IPS DF 4.7 (cell line): ENCODE results near the gene NTM.
"Not testable (repeated sequence)": the region's sequence is repeated elsewhere in the genome, so short reads cannot be mapped to it uniquely, and the experiment has no call there.

Source experiments
- DNase-seq: peaks from one replicate; pipeline ENCODE4 v3.0.0-alpha.2; 2013; ENCODE audit warnings: low spot score; ENCODE audit errors: extremely low read depth

Gene NTM

DNA sequence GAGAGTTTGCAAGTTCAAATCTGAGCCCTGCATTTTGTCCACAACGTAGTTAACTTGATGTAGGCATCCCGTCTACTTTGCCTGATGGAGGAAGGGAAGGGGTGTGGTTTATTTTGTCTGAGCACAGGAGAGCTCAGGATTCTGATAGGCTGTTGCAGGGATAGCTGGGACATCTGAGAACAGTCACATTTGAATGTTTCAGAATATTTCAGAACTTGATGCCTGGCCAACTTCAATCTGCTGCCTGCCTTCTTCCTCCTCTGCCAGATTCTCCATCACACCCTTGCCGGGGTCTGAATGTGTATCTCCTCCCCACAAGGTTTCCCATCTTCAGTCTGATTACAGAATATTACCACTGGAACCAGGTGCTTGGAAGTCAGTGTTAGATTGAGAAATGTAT lies 51.6 kb downstream of the NTM start:
- no peak for DNase-seq

DNA sequence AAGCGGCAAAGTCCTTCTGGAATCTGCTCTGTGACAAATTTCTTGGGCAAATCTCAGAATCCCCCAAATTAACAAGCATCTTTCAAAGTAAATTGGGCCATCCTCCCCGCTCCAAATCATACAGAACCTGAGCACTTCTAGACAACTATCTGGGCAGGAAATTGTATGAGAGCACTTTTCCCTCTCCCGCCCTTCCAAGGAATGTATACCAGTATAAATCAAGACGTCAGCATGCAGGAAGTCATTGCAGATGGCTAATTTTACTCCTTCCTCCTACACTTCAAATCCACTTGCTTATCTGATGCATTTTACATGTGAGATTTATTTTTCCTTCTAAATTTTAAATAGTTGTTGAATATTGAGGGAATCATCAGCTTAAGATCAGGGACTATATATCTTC lies 52.1 kb downstream of the NTM start:
- no peak for DNase-seq

DNA sequence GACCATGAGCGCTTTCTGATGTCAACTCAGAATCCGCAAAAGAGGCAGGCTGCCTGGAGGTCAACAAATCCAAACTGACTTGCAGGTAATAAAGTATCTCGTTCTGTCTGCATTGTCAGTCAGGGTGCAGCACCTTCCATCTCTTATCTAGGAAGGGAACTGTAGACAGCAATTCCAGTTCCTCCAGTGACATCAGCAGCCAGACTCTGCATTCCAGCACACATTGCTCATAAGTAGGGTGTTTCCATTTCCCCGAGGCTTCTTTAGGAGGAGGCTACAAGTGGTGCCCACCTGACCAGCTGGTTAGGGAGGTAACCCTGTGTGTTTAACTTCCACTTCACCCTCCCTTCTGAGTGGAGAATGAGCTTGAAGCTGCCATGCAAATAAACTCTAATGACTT lies 53.3 kb downstream of the NTM start:
- DNase-seq, result no peak

DNA sequence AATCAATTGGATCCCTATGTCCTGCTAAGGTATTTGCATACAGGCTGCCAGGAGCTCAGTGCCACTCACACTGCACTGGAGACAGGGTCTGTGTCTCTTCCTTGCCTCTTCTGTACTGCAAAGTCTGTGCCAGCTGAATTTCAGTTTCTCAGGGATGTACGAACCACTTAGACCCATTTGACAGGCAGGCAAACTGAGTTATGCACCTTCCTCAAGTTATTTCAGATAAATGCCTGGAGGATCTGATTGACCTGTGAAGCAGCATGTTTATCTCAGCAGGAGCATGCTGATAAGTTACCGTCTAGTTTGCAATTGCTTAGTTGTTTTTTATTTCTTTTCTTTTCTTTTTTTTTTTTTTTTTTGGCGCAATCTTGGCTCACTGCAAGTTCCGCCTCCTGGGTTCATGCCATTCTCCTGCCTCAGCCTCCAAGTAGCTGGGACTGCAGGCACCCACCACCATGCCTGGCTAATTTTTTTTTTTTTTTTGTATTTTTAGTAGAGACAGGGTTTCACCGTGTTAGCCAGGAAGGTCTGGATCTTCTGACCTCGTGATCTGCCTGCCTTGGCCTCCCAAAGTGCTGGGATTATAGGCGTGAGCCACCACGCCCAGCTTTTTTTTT lies 54.0 kb downstream of the NTM start:
- DNase-seq, result not testable (repeated sequence)

DNA sequence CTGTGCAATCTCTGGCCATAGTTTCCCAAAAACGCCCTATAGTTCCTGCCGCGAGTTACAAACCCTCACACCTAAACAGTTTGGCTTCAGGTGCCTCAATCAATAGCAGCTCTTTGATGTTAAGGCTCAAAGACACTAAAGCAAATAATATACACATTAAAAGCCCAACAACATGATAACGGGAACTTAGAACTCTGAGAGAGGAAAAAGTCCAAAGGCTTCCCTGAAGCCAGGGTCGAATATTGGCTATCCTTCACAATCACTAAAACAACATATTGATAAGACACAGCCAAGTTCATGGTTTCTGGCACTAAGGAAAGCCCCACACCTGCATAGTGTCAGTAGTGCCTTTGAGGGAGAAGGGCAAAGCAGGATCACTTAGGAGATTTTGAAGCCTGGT lies 54.9 kb downstream of the NTM start:
- no peak for DNase-seq

DNA sequence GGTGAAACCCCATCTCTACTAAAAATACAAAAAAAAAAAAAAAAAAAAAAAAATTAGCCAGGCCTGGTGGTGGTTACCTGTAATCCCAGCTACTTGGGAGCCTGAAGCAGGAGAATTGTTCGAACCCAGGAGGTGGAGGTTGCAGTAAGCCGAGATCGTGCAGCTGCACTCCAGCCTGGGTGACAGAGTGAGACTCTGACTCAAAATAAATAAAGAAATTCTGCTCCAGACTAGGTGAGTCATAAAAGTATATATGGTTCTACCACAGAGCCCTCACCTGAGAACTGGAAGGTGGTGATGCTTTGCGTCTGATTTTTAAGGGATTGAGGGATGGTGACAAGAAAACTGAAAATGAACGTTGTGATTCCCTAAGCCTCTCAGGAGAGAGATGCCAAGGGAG lies 58.4 kb downstream of the NTM start:
- no peak for DNase-seq

DNA sequence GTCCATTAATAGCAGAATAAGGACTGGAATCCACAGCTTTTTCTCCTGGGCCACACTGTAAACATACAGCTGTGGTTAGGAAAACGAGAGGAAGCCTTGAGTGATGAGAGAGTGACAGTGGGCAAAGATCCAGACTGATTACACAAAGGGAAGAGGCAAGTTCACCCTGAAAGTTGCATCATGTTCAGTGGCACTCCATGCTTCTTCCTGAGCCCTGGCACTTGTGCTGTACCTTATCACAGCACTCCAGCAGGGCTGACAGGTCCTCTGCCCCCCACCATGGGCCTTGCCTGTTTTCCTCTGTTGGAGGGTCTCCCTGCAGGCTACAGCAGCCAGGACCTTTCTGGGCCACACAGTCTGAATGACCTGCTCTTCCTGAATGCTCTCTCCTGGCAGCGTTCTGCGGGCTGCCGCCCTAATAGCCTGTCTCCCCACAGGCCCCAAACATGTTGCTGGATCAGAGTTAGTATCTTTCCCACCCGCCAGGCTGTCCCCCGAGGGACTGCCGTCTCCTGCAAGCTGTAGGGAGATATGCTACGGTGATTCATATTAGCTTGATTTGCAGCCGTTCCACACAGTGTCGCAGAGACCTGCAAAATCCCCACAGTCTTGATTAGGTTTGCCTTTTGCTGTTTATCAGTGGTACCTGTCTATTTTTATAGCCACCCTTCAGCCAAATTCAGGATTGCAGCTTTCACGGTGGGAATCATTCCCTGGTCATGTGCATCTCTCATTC lies 60.2 kb downstream of the NTM start:
- no peak for DNase-seq

DNA sequence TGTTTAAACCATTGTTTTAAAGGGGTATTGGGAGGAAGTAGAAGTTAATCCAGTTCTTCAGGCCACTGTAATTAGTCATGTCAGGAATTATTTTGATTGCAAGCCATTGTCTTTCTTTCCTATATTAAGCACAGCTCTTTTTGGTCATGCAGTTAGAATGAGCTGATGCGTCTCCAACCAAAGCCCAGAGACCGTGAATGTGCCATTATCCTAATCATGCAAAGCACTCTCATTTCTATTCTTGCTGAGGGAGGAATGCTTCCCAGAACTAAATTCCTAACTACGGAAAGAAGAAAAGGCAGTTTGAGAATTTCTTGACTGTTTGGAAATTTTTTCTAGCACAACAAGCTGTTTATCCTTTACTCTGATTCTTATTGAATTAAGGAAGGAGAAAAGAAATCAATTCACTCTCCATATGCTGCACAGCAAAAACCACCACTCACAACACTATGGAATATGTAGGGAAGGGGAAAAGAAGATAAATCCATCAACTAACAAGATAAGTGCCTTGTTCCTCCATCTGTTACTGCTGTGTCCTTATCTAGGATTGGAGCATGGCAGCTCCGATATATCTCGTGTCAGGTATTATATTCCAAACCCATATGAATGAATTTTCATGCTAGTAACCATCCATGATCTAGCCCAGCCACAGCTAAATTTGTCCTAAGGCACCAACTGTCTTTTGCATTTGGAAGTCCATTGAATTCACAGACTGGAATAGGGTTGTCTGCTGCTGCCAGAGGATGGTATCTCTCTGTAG lies 70.8 kb downstream of the NTM start:
- DNase-seq, result no peak

DNA sequence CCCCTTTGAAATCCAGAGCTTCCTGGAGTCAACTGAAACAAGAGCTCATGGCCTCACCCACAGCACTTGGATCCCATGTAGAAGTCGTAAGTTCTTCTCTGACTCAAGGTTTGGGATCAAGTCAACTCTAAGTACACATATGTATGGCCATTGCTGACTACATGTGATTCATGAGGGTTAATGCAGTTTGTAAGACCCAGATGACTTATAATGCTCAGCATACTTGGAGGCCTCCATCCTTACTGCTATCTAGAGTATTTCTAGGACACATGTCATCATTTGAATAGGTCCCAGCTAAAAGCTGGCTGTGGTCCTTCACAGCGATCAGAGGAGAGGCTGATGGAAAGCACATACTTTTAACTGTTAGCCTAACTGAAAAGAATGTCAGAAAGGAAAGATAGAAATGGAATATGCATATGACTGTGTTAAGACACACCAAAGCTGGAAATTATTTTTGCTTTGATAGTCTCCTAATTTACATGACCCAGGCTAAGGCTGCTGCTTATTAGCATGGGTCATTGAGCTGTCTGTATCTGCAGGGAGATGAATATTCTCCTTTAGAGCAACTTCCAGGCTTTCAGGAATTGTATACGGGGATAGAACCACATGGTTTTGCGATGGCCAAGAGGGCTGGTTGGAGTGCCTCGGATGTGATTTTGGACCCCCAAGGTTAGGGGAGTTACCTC lies 76.3 kb downstream of the NTM start:
- no peak for DNase-seq

DNA sequence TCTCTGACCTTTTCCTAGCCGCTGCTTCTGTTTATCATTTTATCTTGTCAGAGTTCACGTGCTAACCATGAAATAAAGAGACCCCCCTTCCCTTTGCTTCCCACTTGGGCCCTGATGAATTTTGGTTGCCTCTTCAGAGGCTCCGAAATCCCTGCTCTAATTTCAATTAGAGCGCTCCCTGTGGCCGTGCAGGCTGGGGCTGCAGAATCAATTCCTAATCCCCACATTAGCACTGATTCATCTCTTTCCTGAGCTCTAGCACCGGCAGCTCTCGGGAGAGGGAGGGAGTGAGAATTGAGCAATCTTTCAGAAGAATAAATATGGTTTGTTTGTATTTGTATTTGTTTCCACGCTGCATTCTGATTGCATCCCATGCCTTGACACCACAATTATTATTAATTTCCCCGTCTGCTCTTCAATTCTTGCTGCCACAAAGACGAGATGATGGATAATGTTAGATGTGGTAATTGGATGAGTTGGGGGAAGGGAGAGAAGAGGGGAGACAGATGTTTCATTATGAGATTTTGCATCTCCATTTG lies 76.9 kb downstream of the NTM start:
- DNase-seq, result no peak

DNA sequence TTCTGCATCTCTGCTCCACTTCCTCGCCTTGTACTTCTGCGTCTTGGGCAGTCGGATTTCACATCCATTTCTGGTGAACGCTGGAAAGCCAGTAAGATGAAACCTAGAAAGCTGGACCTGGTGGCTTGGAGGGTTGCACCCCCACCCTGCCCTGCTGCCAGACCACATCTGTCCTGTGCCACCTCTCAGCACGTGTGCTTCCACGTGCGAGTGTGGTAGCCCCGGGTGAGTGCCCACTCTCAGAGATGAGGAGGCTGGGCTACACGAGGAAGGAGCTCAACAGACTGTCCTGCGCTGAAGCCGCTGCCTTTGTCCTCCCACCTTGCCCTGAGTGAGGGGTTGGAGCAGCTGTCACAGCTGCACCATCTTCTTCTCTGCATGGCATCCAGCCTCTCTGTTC lies 77.5 kb downstream of the NTM start:
- DNase-seq, result no peak

DNA sequence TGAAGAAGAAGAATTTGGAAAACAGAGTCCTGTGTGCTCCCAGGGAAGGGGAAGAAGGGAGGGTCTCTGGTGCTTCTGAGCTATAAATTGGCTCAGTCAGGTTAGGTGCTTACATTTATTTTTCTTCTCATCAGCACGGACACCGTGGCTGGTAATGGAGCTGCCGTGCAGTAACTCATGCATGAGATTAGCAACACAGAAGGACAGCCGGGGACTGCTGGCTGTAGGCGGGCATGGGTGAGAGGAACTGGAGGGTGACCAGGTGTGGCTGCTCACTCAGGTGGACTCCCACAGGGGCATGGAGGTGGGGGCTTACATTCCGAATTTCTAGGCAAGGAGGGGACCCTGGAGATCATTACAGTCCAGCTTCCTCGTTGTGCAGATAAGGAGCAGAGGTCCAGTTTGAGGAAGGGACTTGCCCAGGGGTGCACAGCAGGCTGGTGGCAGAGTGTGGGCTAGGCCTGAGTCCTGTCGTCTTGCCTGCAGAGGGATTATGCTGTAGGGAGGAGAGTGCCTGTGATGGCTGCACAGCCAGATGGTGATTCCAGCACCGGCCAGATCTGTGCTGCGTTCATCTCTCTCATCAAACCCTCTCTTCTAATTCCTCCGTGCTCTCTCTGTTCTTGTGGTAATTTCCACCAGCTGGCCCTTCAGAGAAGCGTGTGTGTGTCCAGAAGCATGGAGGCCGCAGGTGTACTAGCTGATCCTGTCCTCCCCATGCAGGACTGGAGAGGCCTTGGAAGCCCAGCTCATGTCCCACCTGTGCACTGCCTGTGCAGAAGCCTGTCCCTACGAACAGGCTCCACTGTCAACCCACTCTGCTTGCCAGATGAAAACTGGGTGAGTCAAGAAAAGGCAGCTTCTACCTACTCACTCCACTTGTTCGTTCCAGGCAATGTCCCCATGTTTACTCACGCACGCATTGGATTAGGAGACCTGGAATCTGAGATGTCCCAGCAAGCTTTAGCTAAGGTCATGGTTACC lies 78.9 kb downstream of the NTM start:
- no peak for DNase-seq

DNA sequence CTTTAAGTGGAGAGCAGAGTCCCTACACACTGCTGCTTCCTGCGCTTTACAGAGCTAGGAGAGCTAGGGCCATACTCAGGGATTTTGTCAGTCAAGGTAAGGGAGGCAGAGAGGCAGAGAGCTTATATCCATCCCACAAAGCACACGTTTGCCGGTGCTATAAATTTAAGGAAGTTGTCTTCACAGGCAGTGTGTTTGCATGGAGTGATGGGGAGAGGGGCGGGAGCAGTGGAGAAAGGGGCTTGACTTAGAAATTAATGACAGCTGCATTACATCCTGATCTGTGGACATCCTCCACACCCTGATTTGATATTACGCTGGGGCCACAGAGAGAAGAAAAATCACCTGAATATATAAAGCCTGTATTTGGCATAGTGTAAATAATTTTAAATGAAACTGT lies 84.1 kb downstream of the NTM start:
- no peak for DNase-seq

DNA sequence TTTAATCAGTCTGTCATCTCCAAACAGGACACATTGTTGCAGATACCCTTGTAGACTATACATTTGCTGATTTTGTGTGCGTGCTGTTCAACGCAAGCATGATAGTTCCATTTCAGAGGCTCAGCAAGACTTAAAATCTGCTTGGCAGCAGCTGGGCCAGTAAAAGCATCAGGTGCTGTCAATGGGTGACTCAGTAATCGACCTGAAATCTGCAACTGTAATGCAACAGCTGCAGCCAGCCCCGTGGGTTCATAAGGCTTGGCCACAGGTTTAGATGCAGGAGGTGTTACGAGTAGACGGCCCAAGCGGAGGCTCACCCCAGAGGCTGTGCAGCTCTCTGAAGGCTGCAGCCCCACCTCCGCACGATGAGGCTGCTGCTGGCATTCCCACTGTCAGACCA lies 84.6 kb downstream of the NTM start:
- no peak for DNase-seq

DNA sequence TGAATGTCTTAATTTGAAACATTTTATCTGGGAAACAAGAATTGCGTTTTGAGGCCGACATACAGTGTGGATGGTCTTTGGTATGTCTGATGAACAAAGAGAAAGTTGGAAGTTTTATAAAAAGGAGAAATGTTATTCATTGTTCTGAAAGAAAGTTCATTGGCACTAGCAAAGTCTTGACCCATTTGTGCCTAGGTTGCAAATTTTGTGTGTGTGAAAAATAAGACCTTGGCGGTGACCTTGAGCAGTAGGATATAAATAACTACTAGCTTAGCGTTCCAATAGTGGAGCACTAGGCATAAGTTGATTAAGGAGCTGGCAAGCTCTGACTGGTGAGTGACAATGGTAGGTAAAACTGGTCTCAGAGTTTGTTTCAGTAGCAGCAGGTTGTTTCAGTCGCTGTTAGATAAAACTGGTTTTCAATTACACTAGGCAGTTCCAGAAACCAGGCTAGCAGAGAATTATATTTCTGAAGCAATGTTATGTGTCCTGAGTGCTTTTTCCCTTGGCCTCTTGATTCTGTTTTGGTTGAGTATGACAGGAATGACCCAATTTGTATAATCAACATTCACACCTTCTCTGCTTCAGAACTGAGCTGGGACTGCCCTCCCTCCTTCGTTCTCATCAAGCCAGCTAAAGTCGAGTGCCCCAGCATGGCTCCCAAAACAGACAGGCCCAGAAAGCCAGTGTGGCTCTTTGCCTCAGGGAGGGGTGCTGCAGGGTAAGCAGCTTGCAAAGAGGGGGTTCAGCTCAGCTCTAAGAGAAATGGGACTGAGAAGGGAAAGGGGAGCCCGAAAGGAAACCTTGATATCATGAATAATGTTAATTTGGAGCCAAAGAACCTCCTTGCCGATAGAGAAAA lies 85.7 kb downstream of the NTM start:
- DNase-seq, result no peak

DNA sequence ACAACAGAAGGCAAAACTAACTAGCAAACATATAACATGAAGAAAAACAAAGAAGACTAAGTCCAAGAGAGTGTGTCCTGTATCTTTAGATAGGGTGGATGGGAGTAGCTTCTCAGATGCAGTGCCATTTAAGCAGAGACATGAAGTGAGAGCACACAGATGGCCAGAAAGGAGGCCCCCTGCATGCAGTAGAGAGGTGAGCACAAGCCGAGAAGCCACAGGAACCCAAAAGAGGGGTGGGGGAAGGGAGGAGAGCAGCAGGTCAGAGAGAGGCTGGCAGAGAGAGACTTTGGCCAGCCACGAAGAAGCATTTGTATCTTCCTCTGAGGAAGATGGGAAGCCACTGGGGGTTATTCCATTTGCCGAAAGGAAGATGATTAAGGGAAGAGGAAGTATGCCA lies 86.7 kb downstream of the NTM start:
- no peak for DNase-seq

DNA sequence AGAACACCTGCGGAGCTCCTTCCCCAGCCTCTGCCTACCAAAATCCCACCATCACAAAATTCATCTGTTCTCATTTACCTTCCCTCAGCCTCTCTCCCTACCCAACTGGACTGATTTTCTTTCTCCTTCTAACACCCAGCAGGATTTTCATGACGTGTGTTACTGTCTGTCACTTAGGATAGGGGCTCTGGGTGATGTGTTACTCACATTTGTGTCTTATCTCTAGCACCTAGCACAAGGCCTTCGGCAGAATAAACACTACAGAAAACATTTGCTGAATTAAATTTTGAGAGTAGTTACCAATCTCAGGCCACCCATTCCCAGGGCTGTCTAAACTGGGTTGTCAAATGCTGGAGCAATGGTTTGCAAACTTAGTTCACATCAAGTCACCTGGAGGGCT lies 88.0 kb downstream of the NTM start:
- no peak for DNase-seq

DNA sequence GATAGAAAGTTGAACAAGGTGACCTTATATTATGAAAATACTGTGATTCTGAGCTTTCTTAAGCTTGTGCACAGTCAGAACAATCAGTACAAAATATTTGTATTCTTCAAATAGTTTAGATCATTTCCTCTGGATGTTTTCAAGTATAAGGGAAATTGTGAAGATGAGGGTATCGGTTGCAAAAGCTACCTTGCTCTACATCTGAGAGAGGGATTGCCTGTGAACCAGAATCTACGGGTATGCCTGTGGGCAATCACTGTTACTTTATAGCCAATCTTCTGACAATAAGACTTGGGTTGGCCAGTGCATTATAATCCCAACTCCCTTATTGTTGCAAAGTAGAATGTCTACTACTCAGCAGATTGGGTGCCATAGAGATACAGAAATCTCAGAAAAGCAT lies 90.5 kb downstream of the NTM start:
- no peak for DNase-seq

DNA sequence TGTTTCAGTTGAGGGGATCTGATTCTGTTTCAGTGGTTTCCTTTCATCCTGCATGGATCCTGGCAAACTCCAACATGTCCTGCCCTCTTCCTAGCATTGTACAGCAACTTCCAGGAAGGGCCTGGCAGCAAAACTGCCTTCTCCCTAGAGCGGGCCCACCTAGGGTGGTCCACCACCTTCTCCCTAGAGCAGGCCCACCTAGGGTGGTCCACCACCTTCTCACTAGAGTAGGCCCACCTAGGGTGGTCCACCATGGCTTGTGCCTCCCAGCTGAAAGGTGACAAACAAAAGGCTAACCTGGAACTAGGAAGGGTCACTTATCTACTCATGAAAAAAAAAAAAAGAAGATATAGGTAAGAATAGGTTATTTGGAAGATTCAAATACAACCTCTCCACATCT lies 92.2 kb downstream of the NTM start:
- DNase-seq, result no peak

DNA sequence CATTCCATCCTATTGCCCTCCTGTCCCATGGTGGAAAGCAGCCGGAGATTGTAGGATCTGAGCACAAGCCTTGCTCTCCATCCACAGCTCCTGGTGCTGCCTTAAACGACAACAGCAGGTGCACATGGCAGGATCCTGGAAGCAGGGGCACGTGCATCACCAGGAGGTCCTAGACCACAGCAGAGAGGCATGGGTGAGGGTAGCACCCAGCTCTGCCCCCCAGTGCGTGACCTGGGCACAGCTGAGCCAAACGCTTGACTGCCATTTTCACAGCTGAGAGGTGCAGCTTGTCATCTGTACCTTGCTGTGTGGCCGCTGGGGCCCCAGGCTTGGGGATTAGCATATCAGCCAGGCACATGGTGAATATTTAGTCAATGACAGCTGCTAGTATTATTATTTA lies 92.7 kb downstream of the NTM start:
- DNase-seq, result no peak
